Activated naive CD8-positive, alpha-beta T cell treated with anti-CD3 and anti-CD28 coated beads for 36 hours (primary cell): ENCODE measurements around the gene SFI1. TPM values are rescaled to one million over a fixed set of nuclear protein-coding genes. Genes with fewer than 3 reads are reported as not detected.
A peak's percentile ranks its signal among the peaks of the same experiment; 100 is the strongest.
"Not testable (repeated sequence)": the region's sequence is repeated elsewhere in the genome, so short reads cannot be mapped to it uniquely, and the experiment has no call there.

Source experiments
- DNase-seq: peaks from one replicate; pipeline ENCODE4 v3.0.0; 2021
- H3K27ac Mint-ChIP-seq: one replicate; pipeline ENCODE4 v1.8.0; 2022; ENCODE audit warnings: mild to moderate bottlenecking, moderate library complexity, mixed read lengths
- H3K27me3 Mint-ChIP-seq: one replicate; pipeline ENCODE4 v1.8.0; 2022; ENCODE audit warnings: mild to moderate bottlenecking, mixed read lengths
- H3K36me3 Mint-ChIP-seq: one replicate; pipeline ENCODE4 v1.8.0; 2021; ENCODE audit warnings: mild to moderate bottlenecking, mixed read lengths
- H3K4me1 Mint-ChIP-seq: one replicate; pipeline ENCODE4 v1.8.0; 2021; ENCODE audit warnings: mixed read lengths
- H3K4me3 Mint-ChIP-seq: one replicate; pipeline ENCODE4 v1.8.0; 2022; ENCODE audit warnings: mild to moderate bottlenecking, moderate library complexity, mixed read lengths
- H3K9me3 Mint-ChIP-seq: one replicate; pipeline ENCODE4 v1.8.0; 2022; ENCODE audit warnings: mixed read lengths
- total RNA-seq, 2 experiments: library from RNA; stranded (reverse); gene quantifications; one replicate each; pipeline ENCODE4 v1.2.3, GENCODE V29; 2021

The SFI1 gene
- total RNA-seq, 2 experiments from 2014 or later, result 110 to 122 TPM

DNA sequence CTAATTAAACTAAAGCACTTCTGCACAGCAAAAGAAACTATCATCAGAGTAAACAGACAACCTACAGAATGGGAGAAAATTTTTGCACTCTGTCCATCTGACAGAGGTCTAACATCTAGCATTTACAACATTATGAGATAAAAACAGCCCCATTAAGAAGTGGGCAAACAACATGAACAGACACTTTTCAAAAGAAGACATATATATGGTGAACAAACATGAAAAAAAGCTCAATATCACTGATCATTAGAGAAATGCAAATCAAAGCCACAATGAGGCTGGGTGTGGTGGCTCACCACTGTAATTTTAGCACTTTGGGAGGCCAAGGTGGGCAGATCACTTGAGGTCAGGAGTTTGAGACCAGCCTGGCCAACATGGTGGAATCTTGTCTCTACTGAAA is 11.2 kb downstream of the SFI1 start:
- H3K4me3 Mint-ChIP-seq, H3K27me3 Mint-ChIP-seq, DNase-seq, H3K27ac Mint-ChIP-seq, H3K9me3 Mint-ChIP-seq: not testable (repeated sequence)
- H3K4me1 Mint-ChIP-seq, result peaks cover 56% of the 10 kb centered on the region
- peaks cover 62% of the 10 kb centered on the region for H3K36me3 Mint-ChIP-seq

DNA sequence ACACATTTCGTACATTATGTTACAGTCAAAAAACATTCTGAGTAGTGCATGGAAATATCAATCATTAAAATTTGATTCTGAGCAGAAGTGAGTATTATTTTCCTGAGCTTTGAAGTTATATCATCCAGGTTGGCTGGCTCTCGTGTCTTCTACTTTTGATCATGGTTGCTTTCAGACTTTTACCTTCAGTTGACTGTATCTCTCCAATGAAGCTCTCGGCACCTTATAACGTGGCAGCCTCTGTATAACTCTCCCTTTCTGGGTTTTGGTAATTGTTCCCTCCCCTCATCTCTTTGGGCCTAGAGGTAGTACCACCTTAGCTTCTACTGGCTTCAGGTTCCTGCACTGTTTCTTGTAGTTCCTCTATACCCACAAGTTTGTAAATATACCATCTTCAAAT is 12.2 kb downstream of the SFI1 start:
- Mint-ChIP-seq H3K36me3 (peaks cover 65% of the 10 kb centered on the region), H3K27ac (no peak overlapping the region), H3K4me1 (peaks cover 48% of the 10 kb centered on the region), H3K9me3 (peaks cover 3% of the 10 kb centered on the region), H3K27me3 (no peaks in the 10 kb centered on the region), H3K4me3 (no peak overlapping the region)
- no peak for DNase-seq

DNA sequence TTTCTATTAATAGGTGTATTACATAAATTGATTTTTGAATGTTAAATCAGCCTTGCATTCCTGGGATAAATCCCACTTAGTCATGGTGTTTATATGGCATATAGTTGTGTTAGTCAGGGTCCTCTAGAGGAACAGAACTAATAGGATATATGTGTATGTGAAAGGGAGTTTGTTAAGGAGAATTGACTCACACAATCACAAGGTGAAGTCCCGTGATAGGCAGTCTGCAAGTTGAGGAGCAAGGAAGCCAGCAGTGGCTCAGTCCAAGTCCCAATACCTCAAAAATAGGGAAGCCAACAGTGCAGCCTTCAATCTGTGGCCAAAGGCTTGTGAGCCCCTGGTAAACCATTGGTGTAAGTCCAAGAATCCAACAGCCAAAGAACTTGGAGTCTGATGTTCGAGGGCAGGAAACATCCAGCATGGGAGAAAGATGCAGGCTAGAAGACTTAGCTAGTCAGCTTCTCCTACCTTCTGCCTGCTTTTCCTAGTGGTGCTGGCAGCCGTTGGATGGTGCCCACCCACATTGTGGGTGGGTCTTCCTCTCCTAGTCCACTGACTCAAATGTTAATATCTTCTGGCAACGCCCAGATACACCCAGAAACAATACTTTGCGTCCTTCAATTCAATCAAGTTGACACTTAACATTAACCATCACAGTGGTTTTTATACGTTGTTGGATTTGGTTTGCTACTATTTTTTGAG is 12.9 kb downstream of the SFI1 start:
- DNase-seq, result no peak
- Mint-ChIP-seq H3K4me1 (peaks cover 44% of the 10 kb centered on the region), H3K36me3 (peaks cover 65% of the 10 kb centered on the region), H3K9me3 (peaks cover 3% of the 10 kb centered on the region), H3K27me3 (no peaks in the 10 kb centered on the region), H3K4me3 (no peak overlapping the region), H3K27ac (peak overlapping the region; percentile 34)

DNA sequence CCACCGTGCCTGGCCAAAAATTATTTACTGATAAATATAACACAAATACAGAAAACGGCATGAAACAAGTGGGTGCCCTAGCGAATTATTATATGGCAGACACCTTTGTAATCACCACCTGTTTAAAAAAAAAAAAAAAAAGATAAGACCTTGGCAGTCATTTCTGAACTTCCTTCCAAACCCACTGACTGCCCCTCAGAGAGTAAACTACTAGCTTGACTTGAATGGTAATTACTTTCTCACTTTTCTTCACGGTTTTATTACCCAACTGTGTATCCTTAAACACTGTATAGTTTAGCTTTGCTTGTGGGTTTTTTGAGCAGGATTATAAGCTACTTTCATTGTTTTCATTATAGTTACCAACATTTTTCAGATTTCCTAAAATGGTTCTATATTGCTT is 23.7 kb downstream of the SFI1 start:
- H3K27me3 Mint-ChIP-seq, result no peaks in the 10 kb centered on the region
- H3K4me3 Mint-ChIP-seq, result no peak overlapping the region
- H3K4me1 Mint-ChIP-seq, result peaks cover 43% of the 10 kb centered on the region
- peaks cover 67% of the 10 kb centered on the region for H3K36me3 Mint-ChIP-seq
- H3K9me3 Mint-ChIP-seq, result peaks cover 2% of the 10 kb centered on the region
- DNase-seq, result no peak
- H3K27ac Mint-ChIP-seq, result peak overlapping the region; percentile 26

DNA sequence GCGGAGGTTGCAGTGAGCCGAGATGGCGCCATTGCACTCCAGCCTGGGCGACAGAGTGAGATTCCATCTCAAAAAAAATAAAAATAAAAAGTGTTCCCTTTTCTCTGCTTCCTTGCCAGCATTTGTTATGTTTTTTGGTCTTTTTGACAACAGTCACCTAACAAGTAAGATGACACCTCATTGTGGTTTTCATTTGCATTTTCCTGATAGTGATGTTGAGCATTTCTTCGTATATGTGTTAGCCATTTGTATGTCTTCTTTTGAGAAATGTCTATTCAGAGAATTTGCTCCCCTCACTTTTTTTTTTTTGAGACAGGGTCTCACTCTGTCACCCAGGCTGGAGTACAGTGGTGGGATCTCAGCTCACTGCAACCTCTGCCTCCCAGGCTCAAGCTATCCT is 27.8 kb downstream of the SFI1 start:
- Mint-ChIP-seq H3K9me3 (peaks cover 10% of the 10 kb centered on the region), H3K4me3 (peak overlapping the region; percentile 22), H3K36me3 (peaks cover 70% of the 10 kb centered on the region), H3K4me1 (peaks cover 56% of the 10 kb centered on the region), H3K27ac (peak overlapping the region; percentile 95)
- DNase-seq, H3K27me3 Mint-ChIP-seq: not testable (repeated sequence)

DNA sequence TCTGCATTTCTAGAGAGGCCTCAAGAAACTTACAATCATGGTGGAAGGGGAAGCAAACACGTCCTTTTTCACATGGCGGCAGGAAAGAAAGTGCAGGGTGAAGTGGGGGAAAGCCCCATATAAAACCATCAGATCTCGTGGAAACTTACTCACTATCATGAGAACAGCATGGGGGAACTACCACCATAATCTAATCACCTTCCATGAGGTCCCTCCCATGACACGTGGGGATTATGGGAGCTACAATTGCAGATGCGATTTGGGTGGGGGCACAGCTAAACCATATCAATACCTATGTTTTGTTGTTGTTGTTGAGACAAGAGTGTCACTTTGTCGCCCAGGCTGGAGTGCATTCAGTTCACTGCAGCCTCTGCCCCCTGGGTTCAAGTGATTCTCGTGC is 29.9 kb downstream of the SFI1 start:
- peaks cover 55% of the 10 kb centered on the region for H3K4me1 Mint-ChIP-seq
- H3K27me3 Mint-ChIP-seq, result no peaks in the 10 kb centered on the region
- H3K9me3 Mint-ChIP-seq, result peaks cover 10% of the 10 kb centered on the region
- peaks cover 71% of the 10 kb centered on the region for H3K36me3 Mint-ChIP-seq
- H3K27ac Mint-ChIP-seq, result peak overlapping the region; percentile 95
- H3K4me3 Mint-ChIP-seq, result peak overlapping the region; percentile 52
- DNase-seq, result peak; percentile 51

DNA sequence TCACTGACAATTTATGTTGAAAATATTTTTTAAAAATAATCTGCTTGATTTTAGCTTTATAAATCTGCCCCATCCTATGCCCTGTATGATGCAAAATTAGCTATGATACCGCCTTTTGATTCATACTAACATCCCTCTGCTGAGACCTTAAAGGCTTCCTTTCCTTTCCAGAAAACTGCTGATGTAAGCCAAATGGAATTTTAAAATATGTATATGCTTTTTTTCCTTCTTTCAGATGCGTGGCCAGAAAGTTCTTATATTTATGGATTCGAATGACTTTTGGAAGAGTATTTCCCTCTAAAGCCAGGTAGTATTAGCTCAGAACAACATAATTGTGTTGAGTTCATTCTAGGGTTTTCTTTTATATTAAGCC is 34.5 kb downstream of the SFI1 start:
- DNase-seq, result no peak
- peaks cover 64% of the 10 kb centered on the region for H3K36me3 Mint-ChIP-seq
- peaks cover 5% of the 10 kb centered on the region for H3K9me3 Mint-ChIP-seq
- H3K27me3 Mint-ChIP-seq, result no peaks in the 10 kb centered on the region
- peaks cover 40% of the 10 kb centered on the region for H3K4me1 Mint-ChIP-seq
- H3K4me3 Mint-ChIP-seq, result no peak overlapping the region
- peak overlapping the region; percentile 75 for H3K27ac Mint-ChIP-seq

DNA sequence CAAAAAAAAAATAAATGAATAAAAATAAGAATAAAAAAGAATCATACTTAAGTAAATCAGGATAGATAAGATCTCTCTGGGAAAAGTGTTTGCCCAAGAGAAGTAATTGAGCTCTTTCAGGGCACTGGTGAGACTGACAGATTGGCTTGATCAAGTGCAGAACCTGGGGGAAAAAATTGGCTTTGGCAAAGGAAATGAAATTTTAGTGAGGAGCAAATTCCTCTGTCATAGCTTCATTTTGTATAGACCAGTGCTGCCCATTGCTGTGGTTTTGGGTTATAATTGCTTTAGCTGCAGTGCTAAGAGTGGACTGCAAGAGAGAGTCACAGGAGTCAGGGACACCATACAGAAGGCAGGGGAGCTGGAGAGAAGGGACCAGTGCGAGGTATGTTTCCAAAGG is 35.7 kb downstream of the SFI1 start:
- H3K36me3 Mint-ChIP-seq, result peaks cover 56% of the 10 kb centered on the region
- H3K9me3 Mint-ChIP-seq, result no peaks in the 10 kb centered on the region
- no peak for DNase-seq
- peaks cover 37% of the 10 kb centered on the region for H3K4me1 Mint-ChIP-seq
- H3K27me3 Mint-ChIP-seq, result no peaks in the 10 kb centered on the region
- no peak overlapping the region for H3K4me3 Mint-ChIP-seq
- H3K27ac Mint-ChIP-seq, result peak overlapping the region; percentile 64

DNA sequence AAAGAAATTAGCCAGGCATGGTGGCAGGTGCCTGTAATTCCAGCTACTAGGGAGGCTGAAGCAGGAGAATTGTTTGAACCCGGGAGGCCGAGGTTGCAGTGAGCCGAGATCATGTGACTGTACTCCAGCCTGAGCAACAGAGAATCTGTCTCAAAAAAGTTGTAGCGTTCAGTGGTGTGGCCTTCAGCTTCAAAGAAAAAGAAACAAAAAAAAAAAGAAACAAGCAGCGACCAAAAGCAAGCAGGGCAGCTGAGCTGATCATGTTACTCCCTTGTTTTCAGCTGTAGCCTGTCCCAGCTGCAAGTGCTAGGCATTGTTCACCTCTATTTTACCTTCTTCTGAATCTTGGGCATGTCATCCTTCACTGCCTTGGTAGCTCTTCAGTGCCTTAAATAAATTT is 37.0 kb downstream of the SFI1 start:
- H3K27me3 Mint-ChIP-seq, result no peaks in the 10 kb centered on the region
- peaks cover 44% of the 10 kb centered on the region for H3K4me1 Mint-ChIP-seq
- no peak overlapping the region for H3K4me3 Mint-ChIP-seq
- H3K27ac Mint-ChIP-seq, result peak overlapping the region; percentile 38
- DNase-seq, result no peak
- no peaks in the 10 kb centered on the region for H3K9me3 Mint-ChIP-seq
- peaks cover 53% of the 10 kb centered on the region for H3K36me3 Mint-ChIP-seq

DNA sequence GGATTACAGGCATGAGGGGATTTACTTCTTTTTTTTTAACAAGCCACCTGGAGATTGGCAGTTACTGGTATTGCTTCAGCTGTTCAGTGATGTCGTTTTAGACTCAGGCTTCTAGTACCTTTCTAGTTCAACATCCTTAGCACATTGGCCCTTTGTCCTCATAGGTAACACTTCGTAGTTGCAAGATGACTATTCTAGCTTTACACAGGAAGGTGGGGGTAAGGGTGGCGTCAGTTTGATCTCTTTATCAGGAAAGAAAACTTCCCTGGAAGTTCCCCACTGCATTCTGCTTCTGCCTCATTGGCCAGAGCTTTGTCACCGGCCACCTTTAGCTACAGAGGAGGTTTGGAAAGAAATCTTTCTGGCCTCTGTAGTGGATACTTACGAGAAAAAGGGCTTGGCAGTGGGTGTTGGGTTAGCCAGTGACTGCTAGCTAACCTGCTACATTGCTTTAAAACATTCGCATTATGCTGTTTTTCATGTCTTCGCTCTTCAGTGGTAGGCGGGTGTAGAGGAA is 40.7 kb downstream of the SFI1 start:
- no peaks in the 10 kb centered on the region for H3K9me3 Mint-ChIP-seq
- no peak overlapping the region for H3K4me3 Mint-ChIP-seq
- peak overlapping the region; percentile 90 for H3K27ac Mint-ChIP-seq
- peak; percentile 52 for DNase-seq
- peaks cover 45% of the 10 kb centered on the region for H3K4me1 Mint-ChIP-seq
- H3K36me3 Mint-ChIP-seq, result peaks cover 57% of the 10 kb centered on the region
- no peaks in the 10 kb centered on the region for H3K27me3 Mint-ChIP-seq

DNA sequence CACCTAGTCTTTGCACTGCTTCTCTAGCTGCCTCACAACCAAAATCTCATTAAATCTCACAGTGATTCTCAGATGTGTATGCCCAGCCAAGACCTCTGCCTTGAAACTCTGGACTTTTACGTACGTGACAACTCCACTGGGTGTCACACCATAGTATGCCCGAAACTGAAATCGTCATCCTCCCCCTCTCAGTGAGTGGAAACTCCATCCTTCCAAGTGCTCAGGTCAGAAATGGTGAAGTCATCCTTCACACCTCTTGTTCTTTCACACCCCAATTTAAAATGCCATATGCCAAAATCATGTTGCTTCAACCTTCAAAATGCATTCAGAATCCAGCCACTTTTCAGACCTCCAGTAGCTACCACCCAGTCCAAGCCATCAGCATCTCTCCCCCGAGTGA is 42.5 kb downstream of the SFI1 start:
- H3K4me1 Mint-ChIP-seq, result peaks cover 31% of the 10 kb centered on the region
- H3K4me3 Mint-ChIP-seq, result peak overlapping the region; percentile 29
- H3K27ac Mint-ChIP-seq, result peak overlapping the region; percentile 90
- no peaks in the 10 kb centered on the region for H3K27me3 Mint-ChIP-seq
- no peaks in the 10 kb centered on the region for H3K9me3 Mint-ChIP-seq
- H3K36me3 Mint-ChIP-seq, result peaks cover 53% of the 10 kb centered on the region
- peak; percentile 54 for DNase-seq

DNA sequence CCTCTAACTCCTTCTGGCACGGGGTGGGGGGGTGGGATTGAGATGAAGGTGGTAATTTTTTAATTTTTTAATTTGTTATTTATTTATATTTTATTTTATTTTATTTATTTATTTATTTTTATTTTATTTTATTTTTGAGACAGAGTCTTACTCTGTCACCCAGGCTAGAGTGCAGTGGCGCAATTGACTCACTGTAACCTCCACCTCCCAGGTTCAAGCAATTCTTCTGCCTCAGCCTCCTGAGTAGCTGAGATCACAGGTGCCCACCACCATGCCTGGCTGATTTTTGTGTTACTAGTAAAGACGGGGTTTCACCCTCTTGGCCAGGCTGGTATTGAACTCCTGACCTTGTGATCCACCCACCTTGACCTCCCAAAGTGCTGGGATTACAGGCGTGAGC is 43.8 kb downstream of the SFI1 start:
- not testable (repeated sequence) for H3K9me3 Mint-ChIP-seq, H3K27ac Mint-ChIP-seq, H3K27me3 Mint-ChIP-seq, DNase-seq, H3K4me3 Mint-ChIP-seq
- Mint-ChIP-seq H3K4me1 (peaks cover 31% of the 10 kb centered on the region), H3K36me3 (peaks cover 43% of the 10 kb centered on the region)

DNA sequence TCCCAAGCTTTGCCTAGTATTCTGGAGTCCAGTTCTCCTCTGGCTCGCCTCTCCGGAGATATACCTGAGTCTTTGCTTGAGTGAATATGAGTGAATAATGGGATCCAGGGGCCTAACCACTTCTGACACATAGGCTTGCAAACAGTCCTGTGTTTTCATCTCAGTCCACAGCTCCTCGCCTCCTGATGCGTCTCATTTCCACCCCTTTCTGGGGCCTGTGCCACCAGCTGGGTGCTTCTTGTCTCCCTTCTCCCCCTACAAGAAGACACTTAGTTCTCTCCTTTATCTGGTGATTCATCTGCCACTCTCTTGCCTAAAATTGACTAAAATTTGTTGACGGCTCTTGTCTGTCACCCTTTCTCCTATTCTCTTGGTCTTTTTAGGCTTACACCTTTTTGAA is 44.6 kb downstream of the SFI1 start:
- H3K9me3 Mint-ChIP-seq, result no peaks in the 10 kb centered on the region
- H3K36me3 Mint-ChIP-seq, result peaks cover 42% of the 10 kb centered on the region
- peaks cover 29% of the 10 kb centered on the region for H3K4me1 Mint-ChIP-seq
- H3K27ac Mint-ChIP-seq, result peak overlapping the region; percentile 30
- H3K27me3 Mint-ChIP-seq, result no peaks in the 10 kb centered on the region
- H3K4me3 Mint-ChIP-seq, result no peak overlapping the region
- DNase-seq, result no peak

DNA sequence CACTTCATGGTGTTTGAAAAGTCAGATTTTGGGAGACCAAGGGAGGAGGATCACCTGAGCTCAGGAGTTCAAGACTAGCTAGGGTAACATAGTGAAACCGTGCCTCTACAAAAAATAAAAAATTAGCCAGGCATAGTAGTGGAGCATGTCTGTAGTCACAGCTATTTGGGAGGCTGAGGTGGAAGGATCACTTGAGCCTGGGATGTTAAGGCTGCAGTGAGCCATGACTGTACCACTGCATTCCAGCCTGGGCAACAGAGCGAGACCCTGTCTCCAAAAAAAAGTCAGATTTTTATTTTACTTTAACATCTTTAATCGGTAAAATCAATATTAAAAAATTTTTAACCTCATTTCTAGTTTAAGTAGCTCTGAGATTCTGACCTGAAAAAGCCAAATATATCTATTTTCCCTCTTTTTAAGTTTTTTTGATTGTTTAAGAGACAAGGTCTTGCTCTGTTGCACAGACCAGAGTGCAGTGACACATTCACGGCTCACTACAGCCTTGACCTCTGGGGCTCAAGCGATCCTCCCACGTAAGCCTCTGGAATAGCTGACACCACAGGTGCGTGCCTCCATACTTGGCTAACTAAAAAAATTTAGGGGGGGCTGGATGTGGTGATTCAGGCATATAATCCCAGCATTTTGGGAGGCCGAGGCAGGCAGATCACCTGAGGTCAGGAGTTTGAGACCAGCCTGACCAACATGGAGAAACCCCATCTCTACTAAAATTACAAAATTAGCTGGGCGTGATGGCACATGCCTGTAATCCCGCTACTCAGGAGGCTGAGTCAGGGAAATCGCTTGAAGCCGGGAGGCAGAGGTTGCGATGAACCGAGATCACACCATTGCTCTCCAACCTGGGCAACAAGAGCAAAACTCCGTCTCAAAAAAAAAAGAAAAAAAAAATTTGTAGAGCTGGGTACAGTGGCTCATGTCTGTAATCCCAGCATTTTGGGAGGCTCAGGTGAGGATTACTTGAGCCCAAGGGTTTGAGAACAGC is 48.4 kb downstream of the SFI1 start:
- H3K4me3 Mint-ChIP-seq, result no peak overlapping the region
- H3K9me3 Mint-ChIP-seq, result no peaks in the 10 kb centered on the region
- no peaks in the 10 kb centered on the region for H3K27me3 Mint-ChIP-seq
- H3K4me1 Mint-ChIP-seq, result peaks cover 12% of the 10 kb centered on the region
- H3K27ac Mint-ChIP-seq, result no peak overlapping the region
- DNase-seq, result no peak
- H3K36me3 Mint-ChIP-seq, result peaks cover 47% of the 10 kb centered on the region

DNA sequence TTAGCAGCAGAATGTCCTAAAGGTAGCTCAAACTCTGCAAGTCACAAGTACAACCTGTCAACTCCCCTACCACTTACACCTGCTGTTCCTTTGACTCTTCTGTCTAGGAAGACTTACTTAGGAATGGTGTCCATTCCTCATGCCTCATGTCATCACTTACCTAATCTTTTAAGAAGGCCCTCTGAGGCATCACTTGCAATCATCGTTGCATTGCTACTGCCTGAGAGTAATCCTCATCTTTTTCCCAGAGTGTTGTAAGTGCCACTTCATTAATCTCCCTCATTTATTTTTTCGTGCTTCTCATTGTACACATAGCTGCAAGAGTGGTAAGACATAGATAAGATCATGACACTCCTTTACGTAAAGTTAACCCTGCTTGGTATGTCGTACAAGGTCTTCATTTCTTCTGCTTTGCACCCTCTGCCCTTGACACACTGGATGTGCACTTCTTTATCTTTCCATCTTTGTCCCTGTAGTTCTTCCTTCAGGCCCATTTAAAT is 54.6 kb downstream of the SFI1 start:
- H3K27me3 Mint-ChIP-seq, result no peaks in the 10 kb centered on the region
- peaks cover 17% of the 10 kb centered on the region for H3K4me1 Mint-ChIP-seq
- H3K4me3 Mint-ChIP-seq, result no peak overlapping the region
- H3K36me3 Mint-ChIP-seq, result peaks cover 34% of the 10 kb centered on the region
- H3K9me3 Mint-ChIP-seq, result no peaks in the 10 kb centered on the region
- no peak for DNase-seq
- no peak overlapping the region for H3K27ac Mint-ChIP-seq
